ENCODE results near the gene SPNS2. TPM values are rescaled to one million over a fixed set of nuclear protein-coding genes. Genes with fewer than 3 reads are reported as not detected.

Gene SPNS2
- polyA plus RNA-seq, 1 of the 3 experiments (the other 2 are of a cell fraction), result 0.08 TPM

DNA sequence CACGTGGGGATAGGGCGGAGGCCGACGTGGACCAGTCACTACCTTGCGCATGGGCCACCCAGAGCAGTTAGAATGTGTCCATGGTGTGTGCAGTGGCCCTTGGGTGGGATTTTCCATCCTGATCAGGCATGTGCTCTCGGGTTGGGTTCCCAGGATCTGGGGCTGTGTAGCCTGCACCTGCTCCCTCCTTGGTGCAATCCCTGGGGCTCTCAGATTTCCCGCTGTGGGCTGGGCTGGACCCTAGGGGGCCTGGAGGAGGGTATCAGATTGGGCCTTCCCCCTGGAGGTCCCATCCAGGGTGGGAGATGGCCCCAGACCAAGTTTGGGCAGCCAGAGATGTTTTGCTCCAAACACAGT, 86.9 kb downstream of the SPNS2 start:
- peaks cover 0 to 27% of the 10 kb centered on the region in 2 experiments; a peak in 1 of 4 replicates for H3K4me1 ChIP-seq (ENCODE audit: control insufficient read depth in 1 of 2, insufficient read depth in 2 of 2, low read depth in 1 of 2, low read length in 1 of 2)
- no peak overlapping the region for H2AFZ ChIP-seq (ENCODE audit: low read depth)
- ChIA-PET POLR2A (no interaction called here), CTCF (interaction anchor here (2.3 to 9.7 kb wide), 4 partner anchors 18 to 40 kb away, joined by 8 to 75 read pairs (median 48); no protein-coding TSS in a partner anchor)
- TF ChIP-seq, protein P1, sequence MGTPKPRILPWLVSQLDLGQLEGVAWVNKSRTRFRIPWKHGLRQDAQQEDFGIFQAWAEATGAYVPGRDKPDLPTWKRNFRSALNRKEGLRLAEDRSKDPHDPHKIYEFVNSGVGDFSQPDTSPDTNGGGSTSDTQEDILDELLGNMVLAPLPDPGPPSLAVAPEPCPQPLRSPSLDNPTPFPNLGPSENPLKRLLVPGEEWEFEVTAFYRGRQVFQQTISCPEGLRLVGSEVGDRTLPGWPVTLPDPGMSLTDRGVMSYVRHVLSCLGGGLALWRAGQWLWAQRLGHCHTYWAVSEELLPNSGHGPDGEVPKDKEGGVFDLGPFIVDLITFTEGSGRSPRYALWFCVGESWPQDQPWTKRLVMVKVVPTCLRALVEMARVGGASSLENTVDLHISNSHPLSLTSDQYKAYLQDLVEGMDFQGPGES (IDR thresholded peaks at IDR 0.05; ENCODE audit: low read depth, low read length), result no peak
- TF ChIP-seq, protein P2, sequence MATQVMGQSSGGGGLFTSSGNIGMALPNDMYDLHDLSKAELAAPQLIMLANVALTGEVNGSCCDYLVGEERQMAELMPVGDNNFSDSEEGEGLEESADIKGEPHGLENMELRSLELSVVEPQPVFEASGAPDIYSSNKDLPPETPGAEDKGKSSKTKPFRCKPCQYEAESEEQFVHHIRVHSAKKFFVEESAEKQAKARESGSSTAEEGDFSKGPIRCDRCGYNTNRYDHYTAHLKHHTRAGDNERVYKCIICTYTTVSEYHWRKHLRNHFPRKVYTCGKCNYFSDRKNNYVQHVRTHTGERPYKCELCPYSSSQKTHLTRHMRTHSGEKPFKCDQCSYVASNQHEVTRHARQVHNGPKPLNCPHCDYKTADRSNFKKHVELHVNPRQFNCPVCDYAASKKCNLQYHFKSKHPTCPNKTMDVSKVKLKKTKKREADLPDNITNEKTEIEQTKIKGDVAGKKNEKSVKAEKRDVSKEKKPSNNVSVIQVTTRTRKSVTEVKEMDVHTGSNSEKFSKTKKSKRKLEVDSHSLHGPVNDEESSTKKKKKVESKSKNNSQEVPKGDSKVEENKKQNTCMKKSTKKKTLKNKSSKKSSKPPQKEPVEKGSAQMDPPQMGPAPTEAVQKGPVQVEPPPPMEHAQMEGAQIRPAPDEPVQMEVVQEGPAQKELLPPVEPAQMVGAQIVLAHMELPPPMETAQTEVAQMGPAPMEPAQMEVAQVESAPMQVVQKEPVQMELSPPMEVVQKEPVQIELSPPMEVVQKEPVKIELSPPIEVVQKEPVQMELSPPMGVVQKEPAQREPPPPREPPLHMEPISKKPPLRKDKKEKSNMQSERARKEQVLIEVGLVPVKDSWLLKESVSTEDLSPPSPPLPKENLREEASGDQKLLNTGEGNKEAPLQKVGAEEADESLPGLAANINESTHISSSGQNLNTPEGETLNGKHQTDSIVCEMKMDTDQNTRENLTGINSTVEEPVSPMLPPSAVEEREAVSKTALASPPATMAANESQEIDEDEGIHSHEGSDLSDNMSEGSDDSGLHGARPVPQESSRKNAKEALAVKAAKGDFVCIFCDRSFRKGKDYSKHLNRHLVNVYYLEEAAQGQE (IDR thresholded peaks at IDR 0.05; ENCODE audit: low read depth, low read length), result no peak
- TF ChIP-seq, protein P3, sequence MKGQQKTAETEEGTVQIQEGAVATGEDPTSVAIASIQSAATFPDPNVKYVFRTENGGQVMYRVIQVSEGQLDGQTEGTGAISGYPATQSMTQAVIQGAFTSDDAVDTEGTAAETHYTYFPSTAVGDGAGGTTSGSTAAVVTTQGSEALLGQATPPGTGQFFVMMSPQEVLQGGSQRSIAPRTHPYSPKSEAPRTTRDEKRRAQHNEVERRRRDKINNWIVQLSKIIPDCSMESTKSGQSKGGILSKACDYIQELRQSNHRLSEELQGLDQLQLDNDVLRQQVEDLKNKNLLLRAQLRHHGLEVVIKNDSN (IDR thresholded peaks at IDR 0.05; ENCODE audit: borderline replicate concordance, low read depth), result no peak
- no peaks in the 10 kb centered on the region for H3F3A ChIP-seq (replicated peaks; ENCODE audit: insufficient read depth)
- H4K20me1 ChIP-seq (ENCODE audit: insufficient read depth), result no peaks in the 10 kb centered on the region
- H3K9me3 ChIP-seq, result no peaks in the 10 kb centered on the region
- WGBS (ENCODE audit: low lambda C conversion rate), result no CpG with 5 or more reads among the region's 7 CpGs
- no peaks in the 10 kb centered on the region for H3K36me3 ChIP-seq (replicated peaks in 1 of 2; ENCODE audit: control insufficient read depth in 1 of 2, insufficient read depth in 2 of 2, low read length in 1 of 2)
- no peak overlapping the region for H3K4me2 ChIP-seq
- H3K27me3 ChIP-seq (ENCODE audit: insufficient read depth), result peaks cover 68% of the 10 kb centered on the region
- H3K4me3 ChIP-seq (ENCODE audit: low read depth in 2 of 2, low read length in 1 of 2), result no peak overlapping the region
- no peaks in the 10 kb centered on the region for H3K79me2 ChIP-seq (ENCODE audit: insufficient read depth)
- no peak overlapping the region for H3K27ac ChIP-seq (ENCODE audit: low read depth in 2 of 2, low read length in 1 of 2)
- no peaks in the 10 kb centered on the region for H3K9me2 ChIP-seq
- DNase-seq, result no peak
- no peak overlapping the region for H3K9ac ChIP-seq

DNA sequence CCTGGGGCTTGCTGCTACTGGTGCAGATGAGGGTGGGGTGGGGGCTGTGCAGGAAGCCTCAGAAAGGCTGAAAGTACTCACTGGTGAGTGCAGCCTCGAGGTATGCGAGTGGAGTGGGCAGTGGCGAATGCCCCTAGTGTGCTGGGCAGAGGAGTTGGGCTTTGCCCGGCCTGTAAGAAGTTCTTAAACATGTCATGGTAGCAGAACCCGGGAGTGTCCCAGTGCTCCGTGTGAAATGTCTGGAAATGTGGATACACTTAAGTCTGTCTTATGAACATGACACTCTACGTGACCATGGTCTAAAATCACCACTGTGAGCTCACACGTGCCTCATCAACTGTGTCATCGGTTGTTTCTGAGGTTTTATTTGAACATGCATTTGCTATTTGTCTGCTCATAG, 87.4 kb downstream of the SPNS2 start:
- no peaks in the 10 kb centered on the region for H4K20me1 ChIP-seq (ENCODE audit: insufficient read depth)
- H3K4me3 ChIP-seq (ENCODE audit: low read depth in 2 of 2, low read length in 1 of 2), result no peak overlapping the region
- ChIA-PET CTCF (interaction anchor here (0.7 to 9.7 kb wide), 3 partner anchors 20 to 94 kb away, joined by 3 to 75 read pairs (median 22); no protein-coding TSS in a partner anchor), POLR2A (no interaction called here)
- DNase-seq, result no peak
- H3K27me3 ChIP-seq (ENCODE audit: insufficient read depth), result peaks cover 72% of the 10 kb centered on the region
- H3K9me3 ChIP-seq, result no peaks in the 10 kb centered on the region
- peaks cover 0 to 27% of the 10 kb centered on the region in 2 experiments; a peak in 1 of 4 replicates for H3K4me1 ChIP-seq (ENCODE audit: control insufficient read depth in 1 of 2, insufficient read depth in 2 of 2, low read depth in 1 of 2, low read length in 1 of 2)
- no peak overlapping the region for H3K9ac ChIP-seq
- H3K79me2 ChIP-seq (ENCODE audit: insufficient read depth), result no peaks in the 10 kb centered on the region
- no peak overlapping the region for H3K4me2 ChIP-seq
- WGBS (ENCODE audit: low lambda C conversion rate), result 77% methylated on average over 9 of the region's 9 CpGs
- H3K9me2 ChIP-seq, result no peaks in the 10 kb centered on the region
- TF ChIP-seq, protein P4, sequence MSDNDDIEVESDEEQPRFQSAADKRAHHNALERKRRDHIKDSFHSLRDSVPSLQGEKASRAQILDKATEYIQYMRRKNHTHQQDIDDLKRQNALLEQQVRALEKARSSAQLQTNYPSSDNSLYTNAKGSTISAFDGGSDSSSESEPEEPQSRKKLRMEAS (IDR thresholded peaks at IDR 0.05; ENCODE audit: low read depth), result no peak
- TF ChIP-seq, protein P3 (IDR thresholded peaks at IDR 0.05; ENCODE audit: borderline replicate concordance, low read depth), result no peak
- no peak for TF ChIP-seq ELF1 (IDR thresholded peaks at IDR 0.05)
- TF ChIP-seq, protein P5, sequence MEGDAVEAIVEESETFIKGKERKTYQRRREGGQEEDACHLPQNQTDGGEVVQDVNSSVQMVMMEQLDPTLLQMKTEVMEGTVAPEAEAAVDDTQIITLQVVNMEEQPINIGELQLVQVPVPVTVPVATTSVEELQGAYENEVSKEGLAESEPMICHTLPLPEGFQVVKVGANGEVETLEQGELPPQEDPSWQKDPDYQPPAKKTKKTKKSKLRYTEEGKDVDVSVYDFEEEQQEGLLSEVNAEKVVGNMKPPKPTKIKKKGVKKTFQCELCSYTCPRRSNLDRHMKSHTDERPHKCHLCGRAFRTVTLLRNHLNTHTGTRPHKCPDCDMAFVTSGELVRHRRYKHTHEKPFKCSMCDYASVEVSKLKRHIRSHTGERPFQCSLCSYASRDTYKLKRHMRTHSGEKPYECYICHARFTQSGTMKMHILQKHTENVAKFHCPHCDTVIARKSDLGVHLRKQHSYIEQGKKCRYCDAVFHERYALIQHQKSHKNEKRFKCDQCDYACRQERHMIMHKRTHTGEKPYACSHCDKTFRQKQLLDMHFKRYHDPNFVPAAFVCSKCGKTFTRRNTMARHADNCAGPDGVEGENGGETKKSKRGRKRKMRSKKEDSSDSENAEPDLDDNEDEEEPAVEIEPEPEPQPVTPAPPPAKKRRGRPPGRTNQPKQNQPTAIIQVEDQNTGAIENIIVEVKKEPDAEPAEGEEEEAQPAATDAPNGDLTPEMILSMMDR (IDR thresholded peaks at IDR 0.05), result no peak
- TF ChIP-seq RCOR1 (IDR thresholded peaks at IDR 0.05; ENCODE audit: low read length), result no peak
- no peak for TF ChIP-seq TCF12 (IDR thresholded peaks at IDR 0.05)
- no peaks in the 10 kb centered on the region for H3F3A ChIP-seq (replicated peaks; ENCODE audit: insufficient read depth)
- no peak overlapping the region for H3K27ac ChIP-seq (ENCODE audit: low read depth in 2 of 2, low read length in 1 of 2)
- H2AFZ ChIP-seq (ENCODE audit: low read depth), result no peak overlapping the region
- no peaks in the 10 kb centered on the region for H3K36me3 ChIP-seq (replicated peaks in 1 of 2; ENCODE audit: control insufficient read depth in 1 of 2, insufficient read depth in 2 of 2, low read length in 1 of 2)

All from SK-N-SH (cell line).